Activated T-cell treated with anti-CD3 and anti-CD28 coated beads, Interleukin-2, amount 50 U/mL, for 24 hours (primary cell): ENCODE measurements around the gene TMEM271.
A peak's percentile ranks its signal among the peaks of the same experiment; 100 is the strongest.

Experiments
- DNase-seq: peaks from one replicate; pipeline ENCODE4 v3.0.0-alpha.2; 2020
- H3K27ac Mint-ChIP-seq: 2 replicates; pipeline ENCODE4 v1.8.0; 2020; ENCODE audit warnings: mild to moderate bottlenecking, mixed read lengths
- H3K27me3 Mint-ChIP-seq: 2 replicates; pipeline ENCODE4 v1.8.0; 2020; ENCODE audit warnings: mixed read lengths
- H3K36me3 Mint-ChIP-seq: 2 replicates; pipeline ENCODE4 v1.8.0; 2020; ENCODE audit warnings: low read depth, mixed read lengths
- H3K4me1 Mint-ChIP-seq: 2 replicates; pipeline ENCODE4 v1.8.0; 2020; ENCODE audit warnings: low read depth, mixed read lengths
- H3K4me3 Mint-ChIP-seq: 2 replicates; pipeline ENCODE4 v1.8.0; 2020; ENCODE audit warnings: mild to moderate bottlenecking, moderate library complexity, mixed read lengths
- H3K9me3 Mint-ChIP-seq: 2 replicates; pipeline ENCODE4 v1.8.0; 2020; ENCODE audit warnings: mixed read lengths

The TMEM271 gene

GRCh38 chr4:576245-576821 is at the start of gene TMEM271:
Gene TMEM271, minus strand, starts transcription at chr4:576295. Its CDS starts 233 bp downstream, at chr4:576062.
- Mint-ChIP-seq H3K4me1 (peaks cover 14% of the 10 kb centered on the region), H3K9me3 (no peaks in the 10 kb centered on the region), H3K27ac (no peak within 1 kb of the TSS), H3K4me3 (peak within 1 kb of the TSS; percentile 48), H3K36me3 (no peaks in the 10 kb centered on the region), H3K27me3 (peaks cover 73% of the 10 kb centered on the region)
- no peak for DNase-seq

GRCh38 chr4:625631-626161 is 49.6 kb upstream of the TMEM271 start:
- Mint-ChIP-seq H3K4me3 (no peak overlapping the region), H3K27me3 (peaks cover 23% of the 10 kb centered on the region), H3K4me1 (no peaks in the 10 kb centered on the region), H3K27ac (no peak overlapping the region), H3K9me3 (no peaks in the 10 kb centered on the region), H3K36me3 (no peaks in the 10 kb centered on the region)
- DNase-seq: no peak

- Mint-ChIP-seq H3K27me3 (peaks cover 30% of the 10 kb centered on the region), H3K4me3 (no peak within 1 kb of the TSS), H3K27ac (no peak within 1 kb of the TSS), H3K4me1 (no peaks in the 10 kb centered on the region), H3K36me3 (no peaks in the 10 kb centered on the region), H3K9me3 (no peaks in the 10 kb centered on the region)
- DNase-seq: no peak
Measured at GRCh38 chr4:624705-625590, 48.9 kb upstream of the TMEM271 start, which contains the start of gene PDE6B. Gene PDE6B, plus strand, starts transcription at chr4:625573. Its CDS starts 54 bp downstream, at chr4:625627.

GRCh38 chr4:623914-624566 is 47.9 kb upstream of the TMEM271 start:
- no peak overlapping the region for H3K27ac Mint-ChIP-seq
- no peaks in the 10 kb centered on the region for H3K36me3 Mint-ChIP-seq
- H3K4me1 Mint-ChIP-seq: no peaks in the 10 kb centered on the region
- H3K4me3 Mint-ChIP-seq: no peak overlapping the region
- no peak for DNase-seq
- peaks cover 31% of the 10 kb centered on the region for H3K27me3 Mint-ChIP-seq
- no peaks in the 10 kb centered on the region for H3K9me3 Mint-ChIP-seq

- Mint-ChIP-seq H3K9me3 (no peaks in the 10 kb centered on the region), H3K27ac (no peak overlapping the region), H3K4me1 (no peaks in the 10 kb centered on the region), H3K36me3 (no peaks in the 10 kb centered on the region), H3K4me3 (no peak overlapping the region), H3K27me3 (peaks cover 31% of the 10 kb centered on the region)
- no peak for DNase-seq
Measured at GRCh38 chr4:622996-623913, 47.2 kb upstream of the TMEM271 start.

- peak; percentile 13 for DNase-seq
Measured at GRCh38 chr4:622071-622995, 46.2 kb upstream of the TMEM271 start.

GRCh38 chr4:621296-622070 is 45.4 kb upstream of the TMEM271 start:
- H3K27me3 Mint-ChIP-seq: peaks cover 39% of the 10 kb centered on the region
- H3K36me3 Mint-ChIP-seq: no peaks in the 10 kb centered on the region
- no peaks in the 10 kb centered on the region for H3K9me3 Mint-ChIP-seq
- peak; percentile 11 for DNase-seq
- H3K4me1 Mint-ChIP-seq: no peaks in the 10 kb centered on the region
- no peak overlapping the region for H3K27ac Mint-ChIP-seq
- H3K4me3 Mint-ChIP-seq: no peak overlapping the region

More at GRCh38 chr4:622071-622995, 46.2 kb upstream of the TMEM271 start:
- no peak overlapping the region for H3K4me3 Mint-ChIP-seq
- no peaks in the 10 kb centered on the region for H3K4me1 Mint-ChIP-seq
- peaks cover 38% of the 10 kb centered on the region for H3K27me3 Mint-ChIP-seq
- no peaks in the 10 kb centered on the region for H3K9me3 Mint-ChIP-seq
- H3K27ac Mint-ChIP-seq: no peak overlapping the region
- H3K36me3 Mint-ChIP-seq: no peaks in the 10 kb centered on the region

GRCh38 chr4:620851-621261 is 44.8 kb upstream of the TMEM271 start:
- Mint-ChIP-seq H3K36me3 (no peaks in the 10 kb centered on the region), H3K4me3 (no peak overlapping the region), H3K4me1 (no peaks in the 10 kb centered on the region), H3K27ac (no peak overlapping the region), H3K27me3 (peaks cover 41% of the 10 kb centered on the region), H3K9me3 (no peaks in the 10 kb centered on the region)
- peak; percentile 8 for DNase-seq

- no peak for DNase-seq
- H3K4me1 Mint-ChIP-seq: no peaks in the 10 kb centered on the region
- no peak overlapping the region for H3K27ac Mint-ChIP-seq
- no peaks in the 10 kb centered on the region for H3K9me3 Mint-ChIP-seq
- no peak overlapping the region for H3K4me3 Mint-ChIP-seq
- no peaks in the 10 kb centered on the region for H3K36me3 Mint-ChIP-seq
- peaks cover 38% of the 10 kb centered on the region for H3K27me3 Mint-ChIP-seq
Measured at GRCh38 chr4:620201-620600, 44.1 kb upstream of the TMEM271 start.

GRCh38 chr4:617644-618641 is 41.8 kb upstream of the TMEM271 start:
- no peaks in the 10 kb centered on the region for H3K36me3 Mint-ChIP-seq
- no peak overlapping the region for H3K27ac Mint-ChIP-seq
- H3K4me1 Mint-ChIP-seq: no peaks in the 10 kb centered on the region
- peaks cover 28% of the 10 kb centered on the region for H3K27me3 Mint-ChIP-seq
- DNase-seq: peak; percentile 13
- H3K9me3 Mint-ChIP-seq: no peaks in the 10 kb centered on the region
- no peak overlapping the region for H3K4me3 Mint-ChIP-seq

- H3K9me3 Mint-ChIP-seq: no peaks in the 10 kb centered on the region
- peaks cover 24% of the 10 kb centered on the region for H3K27me3 Mint-ChIP-seq
- H3K4me1 Mint-ChIP-seq: no peaks in the 10 kb centered on the region
- H3K27ac Mint-ChIP-seq: no peak overlapping the region
- DNase-seq: peak; percentile 5
- H3K36me3 Mint-ChIP-seq: no peaks in the 10 kb centered on the region
- no peak overlapping the region for H3K4me3 Mint-ChIP-seq
Measured at GRCh38 chr4:616911-617643, 41.0 kb upstream of the TMEM271 start.
